Neural crest cell (in vitro differentiated cells): ENCODE measurements around the gene C1QTNF4. TPM values are rescaled to one million over a fixed set of nuclear protein-coding genes. Genes with fewer than 3 reads are reported as not detected.
A peak's percentile ranks its signal among the peaks of the same experiment; 100 is the strongest.

Experiments used
- DNase-seq: peaks from one replicate; pipeline ENCODE4 v3.0.0; 2021; ENCODE audit warnings: low read depth, mixed read lengths, low spot score
- H3K27ac Mint-ChIP-seq: one replicate; pipeline ENCODE4 v1.8.0; 2021; ENCODE audit warnings: mild to moderate bottlenecking, mixed read lengths; ENCODE audit not compliant: unreplicated experiment
- H3K27me3 Mint-ChIP-seq: 2 replicates; pipeline ENCODE4 v1.8.0; 2021; ENCODE audit warnings: low read depth, mild to moderate bottlenecking, mixed read lengths
- H3K36me3 Mint-ChIP-seq: 2 replicates; pipeline ENCODE4 v1.8.0; 2021; ENCODE audit warnings: low read depth, mild to moderate bottlenecking, mixed read lengths
- H3K4me1 Mint-ChIP-seq: 2 replicates; pipeline ENCODE4 v1.8.0; 2021; ENCODE audit warnings: mixed read lengths
- H3K4me3 Mint-ChIP-seq: one replicate; pipeline ENCODE4 v1.8.0; 2021; ENCODE audit warnings: mild to moderate bottlenecking, mixed read lengths
- H3K9me3 Mint-ChIP-seq: 2 replicates; pipeline ENCODE4 v1.8.0; 2021; ENCODE audit warnings: mixed read lengths
- total RNA-seq: library from RNA; stranded (reverse); gene quantifications from 2 replicates; pipeline ENCODE4 v1.2.1, GENCODE V29; 2021
- TF ChIP-seq, protein P1 (sequence below): fragments of 200-600 bp; sonication (generic); conservative IDR thresholded peaks from 2 replicates; pipeline ENCODE4 v1.5.0; 2021; ENCODE audit warnings: antibody characterized with exemption, mild to moderate bottlenecking

The C1QTNF4 gene
- total RNA-seq, 1 donor from 2014 or later = 18.9 TPM

DNA sequence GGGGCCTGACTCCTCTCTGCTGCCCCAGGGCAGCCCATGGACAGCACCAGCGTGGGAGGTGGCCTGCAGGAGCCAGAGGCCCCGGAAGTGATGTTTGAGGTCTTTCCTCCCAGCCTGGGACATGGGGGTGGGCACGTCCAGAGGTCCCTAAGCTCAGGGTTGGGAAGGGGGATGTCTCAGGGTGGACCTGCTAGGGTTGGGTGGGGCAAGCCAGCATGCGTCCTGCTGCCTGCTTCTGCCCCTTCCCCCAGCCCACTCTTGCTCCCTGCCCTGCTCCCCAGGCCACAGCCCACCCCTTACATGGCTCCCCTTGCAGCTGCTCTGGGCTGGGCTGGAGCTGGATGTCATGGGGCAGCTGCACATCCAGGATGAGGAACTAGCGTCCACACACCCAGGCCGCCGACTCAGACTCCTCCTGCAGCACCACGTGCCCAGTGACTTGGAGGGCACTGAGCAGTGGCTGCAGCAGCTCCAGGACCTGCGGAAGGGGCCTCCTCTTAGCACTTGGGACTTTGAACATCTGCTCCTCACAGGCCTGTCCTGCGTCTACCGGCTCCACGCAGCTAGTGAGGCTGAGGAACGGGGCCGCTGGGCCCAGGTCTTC lies 6.4 kb downstream of the C1QTNF4 start:
- peaks cover 29% of the 10 kb centered on the region for H3K4me1 Mint-ChIP-seq
- TF ChIP-seq, protein P1, sequence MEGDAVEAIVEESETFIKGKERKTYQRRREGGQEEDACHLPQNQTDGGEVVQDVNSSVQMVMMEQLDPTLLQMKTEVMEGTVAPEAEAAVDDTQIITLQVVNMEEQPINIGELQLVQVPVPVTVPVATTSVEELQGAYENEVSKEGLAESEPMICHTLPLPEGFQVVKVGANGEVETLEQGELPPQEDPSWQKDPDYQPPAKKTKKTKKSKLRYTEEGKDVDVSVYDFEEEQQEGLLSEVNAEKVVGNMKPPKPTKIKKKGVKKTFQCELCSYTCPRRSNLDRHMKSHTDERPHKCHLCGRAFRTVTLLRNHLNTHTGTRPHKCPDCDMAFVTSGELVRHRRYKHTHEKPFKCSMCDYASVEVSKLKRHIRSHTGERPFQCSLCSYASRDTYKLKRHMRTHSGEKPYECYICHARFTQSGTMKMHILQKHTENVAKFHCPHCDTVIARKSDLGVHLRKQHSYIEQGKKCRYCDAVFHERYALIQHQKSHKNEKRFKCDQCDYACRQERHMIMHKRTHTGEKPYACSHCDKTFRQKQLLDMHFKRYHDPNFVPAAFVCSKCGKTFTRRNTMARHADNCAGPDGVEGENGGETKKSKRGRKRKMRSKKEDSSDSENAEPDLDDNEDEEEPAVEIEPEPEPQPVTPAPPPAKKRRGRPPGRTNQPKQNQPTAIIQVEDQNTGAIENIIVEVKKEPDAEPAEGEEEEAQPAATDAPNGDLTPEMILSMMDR = no peak
- no peaks in the 10 kb centered on the region for H3K27me3 Mint-ChIP-seq
- H3K27ac Mint-ChIP-seq = peak overlapping the region; percentile 71
- peak overlapping the region; percentile 23 for H3K4me3 Mint-ChIP-seq
- H3K9me3 Mint-ChIP-seq = no peaks in the 10 kb centered on the region
- no peak for DNase-seq
- peaks cover 10% of the 10 kb centered on the region for H3K36me3 Mint-ChIP-seq

DNA sequence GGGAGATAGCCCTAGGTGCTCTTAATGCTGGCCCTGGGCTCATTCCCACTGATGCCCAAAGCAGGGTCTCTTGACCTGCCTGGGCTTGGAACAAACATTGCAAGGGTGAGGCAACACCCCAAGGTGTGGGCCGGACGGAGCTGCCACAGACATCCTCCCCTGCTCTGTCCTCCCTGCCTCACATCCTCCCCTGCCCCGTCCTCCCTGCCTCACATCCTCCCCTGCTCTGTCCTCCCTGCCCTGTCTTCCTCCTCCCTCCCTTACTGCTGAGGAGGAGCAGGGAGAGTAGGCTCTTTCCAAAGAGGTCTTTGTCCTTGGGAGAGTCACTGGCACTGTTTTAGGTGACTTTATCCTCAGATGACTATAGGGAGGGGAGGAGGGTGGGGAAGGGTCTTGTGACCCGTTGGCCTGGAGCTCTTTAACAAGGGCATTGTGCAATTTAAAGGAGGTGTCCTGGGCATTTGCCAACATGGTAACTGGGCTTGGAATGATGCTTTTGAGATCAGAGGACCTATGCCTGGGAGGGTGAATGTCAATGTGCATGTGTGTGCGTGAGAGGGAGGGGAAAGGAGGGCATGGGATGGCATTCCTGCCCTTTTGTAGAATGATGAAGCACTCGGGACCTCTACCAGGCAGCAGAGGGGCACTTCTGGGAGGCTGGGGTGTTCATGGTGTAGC lies 7.0 kb downstream of the C1QTNF4 start:
- Mint-ChIP-seq H3K36me3 (peaks cover 10% of the 10 kb centered on the region), H3K27ac (peak overlapping the region; percentile 84), H3K27me3 (no peaks in the 10 kb centered on the region)

GRCh38 chr11:47586098-47586855 lies 7.9 kb downstream of the C1QTNF4 start, which contains the start of gene FAM180B:
TSS of gene FAM180B (plus strand) at chr11:47586678. CDS start at chr11:47586769, 91 bp downstream.
- Mint-ChIP-seq H3K36me3 (peaks cover 10% of the 10 kb centered on the region), H3K4me1 (peaks cover 14% of the 10 kb centered on the region), H3K9me3 (no peaks in the 10 kb centered on the region), H3K27me3 (no peaks in the 10 kb centered on the region), H3K4me3 (peak within 1 kb of the TSS; percentile 62), H3K27ac (peak within 1 kb of the TSS; percentile 84)
- DNase-seq = no peak
- TF ChIP-seq, protein P1 = no peak

More for the DNA sequence above, 7.0 kb downstream of the C1QTNF4 start:
- Mint-ChIP-seq H3K4me1 (peaks cover 23% of the 10 kb centered on the region), H3K9me3 (no peaks in the 10 kb centered on the region), H3K4me3 (peak overlapping the region; percentile 62)
- DNase-seq = no peak
- TF ChIP-seq, protein P1 = no peak

DNA sequence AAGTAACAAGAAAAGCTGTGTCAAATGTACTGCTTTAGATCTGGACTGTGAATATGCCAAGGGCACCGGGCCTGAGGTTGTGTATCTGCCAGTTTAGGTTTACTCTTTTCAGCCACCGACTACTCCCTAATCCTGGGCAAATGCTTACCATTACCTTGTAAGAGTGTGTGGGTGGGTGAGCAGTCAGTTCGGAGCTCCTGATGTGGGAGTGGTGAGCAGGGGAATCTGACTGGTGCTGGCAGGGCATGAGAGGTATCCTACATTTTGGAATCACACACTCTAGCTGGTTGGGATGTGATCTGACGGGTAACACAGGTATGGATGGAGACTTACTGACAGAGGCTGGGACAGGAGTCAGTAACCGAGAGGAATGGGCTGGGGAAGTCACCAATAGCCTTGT lies 10.4 kb downstream of the C1QTNF4 start:
- DNase-seq = no peak
- Mint-ChIP-seq H3K4me3 (peak overlapping the region; percentile 78), H3K4me1 (peaks cover 21% of the 10 kb centered on the region), H3K27ac (no peak overlapping the region), H3K36me3 (peaks cover 13% of the 10 kb centered on the region), H3K9me3 (no peaks in the 10 kb centered on the region), H3K27me3 (no peaks in the 10 kb centered on the region)
- TF ChIP-seq, protein P1 = no peak

- TF ChIP-seq, protein P1 = no peak
- Mint-ChIP-seq H3K27ac (peak within 1 kb of the TSS; percentile 99), H3K36me3 (peaks cover 10% of the 10 kb centered on the region), H3K27me3 (no peaks in the 10 kb centered on the region), H3K4me3 (peak within 1 kb of the TSS; percentile 97), H3K9me3 (no peaks in the 10 kb centered on the region), H3K4me1 (peaks cover 31% of the 10 kb centered on the region)
- peak; percentile 90 for DNase-seq
Measured at GRCh38 chr11:47578524-47579494, 15.4 kb downstream of the C1QTNF4 start, which contains the start of the genes KBTBD4 and NDUFS3. TSS of gene KBTBD4 (minus strand) at chr11:47578970. CDS start at chr11:47578951, 19 bp downstream. TSS of gene NDUFS3 (plus strand) at chr11:47579074. CDS start at chr11:47579092, 18 bp downstream.
